Breast epithelium (tissue), 3 donors: ENCODE data around the gene PRCD.

ENCODE experiments used
- CTCF ChIP-seq, 3 donors: fragments of 450-650 bp; IDR thresholded peaks; one replicate each; pipeline ENCODE4 v1.5.1; 2016 to 2017; ENCODE audit warnings: antibody characterized with exemption in 3 of 3, mild to moderate bottlenecking in 3 of 3, moderate library complexity in 3 of 3
- POLR2A ChIP-seq: fragments of 450-650 bp; IDR thresholded peaks from one replicate; pipeline ENCODE4 v1.6.1; 2016; ENCODE audit warnings: antibody characterized with exemption, mild to moderate bottlenecking, moderate library complexity

DNA sequence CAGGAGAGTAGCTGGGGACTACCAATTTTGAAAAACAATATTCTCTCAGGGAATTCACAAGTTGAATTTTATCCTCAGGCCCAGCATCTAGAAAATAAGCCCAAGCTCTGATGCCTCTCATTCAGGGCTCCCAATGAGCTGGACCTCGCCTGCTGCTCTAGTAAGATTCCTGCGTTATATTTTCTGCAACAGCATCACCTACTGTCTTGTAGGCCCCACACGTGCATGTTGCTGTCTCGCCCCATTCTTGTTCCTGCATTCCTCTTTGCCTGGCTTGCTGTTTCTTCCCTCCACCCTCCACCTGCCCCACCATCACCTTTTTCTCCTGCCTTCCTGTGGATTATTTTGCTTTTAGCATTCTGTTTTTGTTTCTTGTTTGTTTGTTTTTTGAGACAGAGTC is 54.1 kb downstream of the PRCD start:
- no peak for TF ChIP-seq CTCF (IDR thresholded peaks at IDR 0.05)
- TF ChIP-seq POLR2A: no peak
